GM23248 (cell line): Measurements from ENCODE around the gene ADPRM. TPM values are rescaled to one million over a fixed set of nuclear protein-coding genes. Genes with fewer than 3 reads are reported as not detected.

Experiments used
- DNase-seq: peaks from one replicate; pipeline ENCODE4 v3.0.0-alpha.2; 2015
- H2AFZ ChIP-seq: fragments of 200-600 bp; sonication (generic); 2 replicates; pipeline ENCODE4 v1.6.1; 2016; ENCODE audit warnings: antibody characterized with exemption
- H3F3A ChIP-seq: fragments of 200-600 bp; sonication (generic); 2 replicates; pipeline ENCODE4 v1.6.1; 2016; ENCODE audit warnings: mild to moderate bottlenecking, antibody characterized with exemption, mixed run types; ENCODE audit not compliant: insufficient read depth
- H3K27ac ChIP-seq: fragments of 200-600 bp; sonication (generic); 2 replicates; pipeline ENCODE4 v1.5.1; 2016; ENCODE audit warnings: mild to moderate bottlenecking
- H3K27me3 ChIP-seq: fragments of 200-600 bp; sonication (generic); replicated peaks from 2 replicates; pipeline ENCODE4 v1.6.1; 2016; ENCODE audit warnings: mild to moderate bottlenecking; ENCODE audit not compliant: insufficient read depth
- H3K36me3 ChIP-seq: fragments of 200-600 bp; sonication (generic); 2 replicates; pipeline ENCODE4 v1.6.1; 2016; ENCODE audit warnings: low read depth, mild to moderate bottlenecking
- H3K4me1 ChIP-seq: fragments of 200-600 bp; sonication (generic); 2 replicates; pipeline ENCODE4 v1.6.1; 2016; ENCODE audit warnings: mild to moderate bottlenecking; ENCODE audit not compliant: insufficient read depth
- H3K4me2 ChIP-seq: fragments of 200-600 bp; sonication (generic); one replicate; pipeline ENCODE4 v1.6.1; 2016; ENCODE audit warnings: mild to moderate bottlenecking; ENCODE audit not compliant: unreplicated experiment
- H3K4me3 ChIP-seq: fragments of 200-600 bp; sonication (generic); 2 replicates; pipeline ENCODE4 v1.5.1; 2016; ENCODE audit warnings: mild to moderate bottlenecking
- H3K79me2 ChIP-seq: fragments of 200-600 bp; sonication (generic); 2 replicates; pipeline ENCODE4 v1.6.1; 2016; ENCODE audit warnings: mild to moderate bottlenecking; ENCODE audit not compliant: insufficient read depth
- H3K9ac ChIP-seq: fragments of 200-600 bp; sonication (generic); 2 replicates; pipeline ENCODE4 v1.6.1; 2016; ENCODE audit warnings: mild to moderate bottlenecking
- H3K9me2 ChIP-seq: fragments of 200-600 bp; sonication (generic); 2 replicates; pipeline ENCODE4 v1.6.1; 2016; ENCODE audit warnings: mixed run types, mild to moderate bottlenecking, moderate library complexity; ENCODE audit not compliant: insufficient read depth
- H3K9me3 ChIP-seq: fragments of 200-600 bp; sonication (generic); one replicate; pipeline ENCODE4 v1.6.1; 2017; ENCODE audit warnings: low read depth
- H4K20me1 ChIP-seq: fragments of 200-600 bp; sonication (generic); 2 replicates; pipeline ENCODE4 v1.6.0; 2016; ENCODE audit not compliant: insufficient read depth
- EZH2 ChIP-seq: fragments of 200-600 bp; sonication (generic); IDR thresholded peaks from 2 replicates; pipeline ENCODE4 v1.6.1; 2018; ENCODE audit warnings: antibody characterized with exemption, mild to moderate bottlenecking; ENCODE audit not compliant: insufficient read depth, poor library complexity, severe bottlenecking
- EZH2phosphoT487 ChIP-seq: fragments of 200-600 bp; sonication (generic); IDR thresholded peaks from 2 replicates; pipeline ENCODE4 v1.6.1; 2018; ENCODE audit warnings: antibody characterized with exemption, moderate library complexity, mild to moderate bottlenecking, low read depth; ENCODE audit not compliant: insufficient read depth
- WGBS, 2 experiments: methylation state at CpG; one replicate each; pipeline ENCODE4 v1.1.6; 2015 to 2017; ENCODE audit warnings: low lambda C conversion rate in 2 of 2, low coverage in 1 of 2; ENCODE audit errors: missing lambda C conversion rate in 2 of 2; 5-methylcytosine and 5-hydroxymethylcytosine counted together
- in situ Hi-C: fragments of 300-500 bp; cut with MboI; formaldehyde crosslinking; loops from 2 replicates; pipeline ENCODE4 v1.15.0; 2020
- polyA plus RNA-seq: library from polyadenylated mRNA; unstranded; fragments of >200 nt; fragmentation: Nextera tagmentation; extraction: Ambion mirVana; gene quantifications from 2 replicates; pipeline ENCODE4 v1.2.1, GENCODE V29; 2016
- total RNA-seq: library from RNA; depleted of rRNA; stranded (reverse); fragments of >200 nt; shearing (Covaris generic); gene quantifications from 2 replicates; pipeline ENCODE4 v1.2.3, GENCODE V29; 2014; rRNA removed

The ADPRM gene
- total and polyA plus RNA-seq, 2 experiments from 2014 or later: 15.4 to 16.1 TPM

GRCh38 chr17:10756619-10757018 is 59.2 kb downstream of the ADPRM start:
- no peak overlapping the region for H2AFZ ChIP-seq
- in situ Hi-C loops: no loop called here

DNA sequence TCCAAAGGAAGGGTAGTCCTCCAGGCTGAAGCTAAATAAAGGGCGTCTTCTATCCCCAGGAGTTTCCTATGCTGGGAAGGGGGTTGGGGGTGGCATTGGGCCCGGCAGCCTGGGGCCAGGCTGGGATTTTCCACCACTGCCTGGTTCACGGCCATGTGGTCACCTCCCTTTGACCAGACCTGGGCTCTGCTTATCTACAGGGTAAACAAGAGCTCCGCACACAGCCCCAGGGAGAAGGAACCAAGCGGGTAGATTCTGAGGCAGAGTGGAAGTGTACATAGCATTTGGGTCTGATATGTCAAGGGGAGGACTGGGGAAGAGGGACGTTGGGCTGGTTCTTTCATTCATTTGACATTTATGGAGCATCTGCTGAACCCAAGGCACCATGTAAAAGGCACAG is 59.7 kb downstream of the ADPRM start:
- H3F3A ChIP-seq: no peaks in the 10 kb centered on the region
- TF ChIP-seq EZH2 (no peak), EZH2phosphoT487 (no peak)
- no peak overlapping the region for H3K27ac ChIP-seq
- WGBS, 2 experiments: 51% methylated on average over 6 of the region's 6 CpGs
- in situ Hi-C loops: no loop called here
- no peaks in the 10 kb centered on the region for H3K36me3 ChIP-seq
- H3K27me3 ChIP-seq: no peaks in the 10 kb centered on the region
- H3K4me3 ChIP-seq: no peak overlapping the region
- no peaks in the 10 kb centered on the region for H4K20me1 ChIP-seq
- no peaks in the 10 kb centered on the region for H3K9me2 ChIP-seq
- no peak overlapping the region for H2AFZ ChIP-seq
- no peaks in the 10 kb centered on the region for H3K4me1 ChIP-seq
- H3K79me2 ChIP-seq: no peaks in the 10 kb centered on the region
- no peak overlapping the region for H3K4me2 ChIP-seq
- no peaks in the 10 kb centered on the region for H3K9me3 ChIP-seq
- no peak overlapping the region for H3K9ac ChIP-seq
- DNase-seq: no peak

More at GRCh38 chr17:10756619-10757018, 59.2 kb downstream of the ADPRM start:
- Histone ChIP-seq H3K4me2 (no peak overlapping the region), H3K36me3 (no peaks in the 10 kb centered on the region), H3K79me2 (no peaks in the 10 kb centered on the region), H3K4me3 (no peak overlapping the region), H3K27me3 (no peaks in the 10 kb centered on the region), H3K9me3 (no peaks in the 10 kb centered on the region), H3K27ac (no peak overlapping the region), H3K9ac (no peak overlapping the region), H4K20me1 (no peaks in the 10 kb centered on the region), H3K4me1 (no peaks in the 10 kb centered on the region), H3K9me2 (no peaks in the 10 kb centered on the region), H3F3A (no peaks in the 10 kb centered on the region)
- no peak for TF ChIP-seq EZH2phosphoT487
- no peak for TF ChIP-seq EZH2
- WGBS, 2 experiments: 13 to 14% methylated on average over 2 of the region's 2 CpGs
- no peak for DNase-seq

- Histone ChIP-seq H4K20me1 (no peaks in the 10 kb centered on the region), H3K36me3 (no peaks in the 10 kb centered on the region), H3K9me2 (no peaks in the 10 kb centered on the region), H3K9me3 (no peaks in the 10 kb centered on the region), H3K4me3 (no peak overlapping the region), H3K4me2 (no peak overlapping the region), H3K9ac (no peak overlapping the region), H3K4me1 (no peaks in the 10 kb centered on the region), H2AFZ (no peak overlapping the region), H3K27me3 (no peaks in the 10 kb centered on the region), H3K27ac (no peak overlapping the region), H3F3A (no peaks in the 10 kb centered on the region), H3K79me2 (no peaks in the 10 kb centered on the region)
- TF ChIP-seq EZH2: no peak
- TF ChIP-seq EZH2phosphoT487: no peak
- 45 to 61% methylated on average over 2 of the region's 2 CpGs for WGBS, 2 experiments
- in situ Hi-C loops: no loop called here
- no peak for DNase-seq
These were observed 60.3 kb downstream of the ADPRM start for GRCh38 chr17:10757647-10758046.

DNA sequence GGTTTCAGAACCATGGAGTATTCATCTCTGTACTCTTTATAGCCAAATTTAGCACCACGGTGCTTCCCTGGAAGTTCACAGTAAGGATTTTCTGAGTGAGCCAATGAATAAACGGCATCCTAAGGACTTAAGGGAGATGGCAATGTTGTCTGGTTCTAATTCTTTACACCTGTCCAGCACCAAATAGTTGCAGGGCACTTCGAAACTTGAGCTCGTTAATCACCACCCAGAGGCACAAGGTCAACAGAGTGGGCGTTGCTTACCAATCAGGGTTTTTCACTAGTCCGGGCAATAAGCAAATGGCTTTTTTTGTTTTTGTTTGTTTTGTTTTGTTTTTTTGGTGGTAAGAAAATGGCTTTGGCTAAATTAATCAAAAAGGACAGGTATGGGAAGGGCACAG is 60.7 kb downstream of the ADPRM start:
- Histone ChIP-seq H3K9me3 (no peaks in the 10 kb centered on the region), H3K4me3 (no peak overlapping the region), H3K27me3 (no peaks in the 10 kb centered on the region), H3K27ac (no peak overlapping the region), H3K36me3 (no peaks in the 10 kb centered on the region), H3K4me2 (no peak overlapping the region), H3K9ac (no peak overlapping the region), H3F3A (no peaks in the 10 kb centered on the region), H4K20me1 (no peaks in the 10 kb centered on the region), H3K4me1 (no peaks in the 10 kb centered on the region), H3K9me2 (no peaks in the 10 kb centered on the region), H3K79me2 (no peaks in the 10 kb centered on the region), H2AFZ (no peak overlapping the region)
- WGBS, 2 experiments: 82 to 86% methylated on average over 6 of the region's 6 CpGs
- in situ Hi-C loops: no loop called here
- TF ChIP-seq EZH2phosphoT487: no peak
- no peak for TF ChIP-seq EZH2
- DNase-seq: no peak

Other genes starting within 250 kb of the ADPRM start
- not detected in 2 replicates for gene MYH4, start 228.0 kb upstream of the ADPRM start, total RNA-seq
- not detected in 2 replicates for gene MYH4, start 228.0 kb upstream of the ADPRM start, polyA plus RNA-seq
- under 0.01 and 0.11 TPM in 2 replicates for gene MYH1, start 179.1 kb upstream of the ADPRM start, total RNA-seq
- gene MYH1, start 179.1 kb upstream of the ADPRM start, polyA plus RNA-seq: 0.04 and 0.10 TPM in 2 replicates
- 0.65 and 1.5 TPM in 2 replicates for gene MYH2, start 147.9 kb upstream of the ADPRM start, total RNA-seq
- 0.32 and 0.59 TPM in 2 replicates for gene MYH2, start 147.9 kb upstream of the ADPRM start, polyA plus RNA-seq
- gene MYH3, start 40.3 kb upstream of the ADPRM start, total RNA-seq: 1.1 and 3.1 TPM in 2 replicates
- gene MYH3, start 40.3 kb upstream of the ADPRM start, polyA plus RNA-seq: 0.26 TPM in 1 of 2 replicates, not detected in the other
- gene SCO1, start 61 bp upstream of the ADPRM start, total RNA-seq: 25.6 and 51.1 TPM in 2 replicates
- 40.4 and 40.5 TPM in 2 replicates for gene SCO1, start 61 bp upstream of the ADPRM start, polyA plus RNA-seq
- gene TMEM220, start 32.4 kb downstream of the ADPRM start, total RNA-seq: 0.54 and 5.6 TPM in 2 replicates
- 8.0 and 9.5 TPM in 2 replicates for gene TMEM220, start 32.4 kb downstream of the ADPRM start, polyA plus RNA-seq
- not detected in 2 replicates for gene TMEM238L, start 106.5 kb downstream of the ADPRM start, total RNA-seq
- not detected in 2 replicates for gene TMEM238L, start 106.5 kb downstream of the ADPRM start, polyA plus RNA-seq
- not detected in 2 replicates for gene PIRT, start 140.5 kb downstream of the ADPRM start, total RNA-seq
- not detected in 2 replicates for gene PIRT, start 140.5 kb downstream of the ADPRM start, polyA plus RNA-seq